H9 (cell line): ENCODE measurements around the gene LDB3. TPM values are rescaled to one million over a fixed set of nuclear protein-coding genes. Genes with fewer than 3 reads are reported as not detected.
A peak's percentile ranks its signal among the peaks of the same experiment; 100 is the strongest.

Experiments
- DNase-seq: peaks from one replicate; pipeline ENCODE4 v3.0.0-alpha.2; 2017
- H2AFZ ChIP-seq: one replicate; pipeline ENCODE4 v1.6.1; 2013; ENCODE audit warnings: mild to moderate bottlenecking, low read length, control low read depth, moderate library complexity
- H2AK5ac ChIP-seq: 2 replicates; pipeline ENCODE4 v1.6.1; 2013; ENCODE audit warnings: low read length, control low read depth, mixed read lengths; ENCODE audit not compliant: insufficient read length
- H2BK120ac ChIP-seq: one replicate; pipeline ENCODE4 v1.6.1; 2013; ENCODE audit warnings: low read depth, mild to moderate bottlenecking, low read length, control low read depth, inconsistent platforms; ENCODE audit not compliant: poor library complexity, severe bottlenecking
- H2BK12ac ChIP-seq: 2 replicates; pipeline ENCODE4 v1.6.1; 2013; ENCODE audit warnings: low read length, control low read depth, mixed read lengths, low read depth; ENCODE audit not compliant: insufficient read length
- H2BK15ac ChIP-seq: 2 replicates; pipeline ENCODE4 v1.6.1; 2013; ENCODE audit warnings: low read depth, low read length, control low read depth
- H2BK20ac ChIP-seq: one replicate; pipeline ENCODE4 v1.6.1; 2013; ENCODE audit warnings: low read depth, mild to moderate bottlenecking, low read length, control low read depth, inconsistent platforms; ENCODE audit not compliant: poor library complexity, severe bottlenecking
- H2BK5ac ChIP-seq: 2 replicates; pipeline ENCODE4 v1.6.1; 2013; ENCODE audit warnings: low read length, control low read depth, mixed read lengths; ENCODE audit not compliant: insufficient read length
- H3K14ac ChIP-seq: 2 replicates; pipeline ENCODE4 v1.6.1; 2013; ENCODE audit warnings: low read length, control low read depth; ENCODE audit not compliant: insufficient read depth
- H3K18ac ChIP-seq: 2 replicates; pipeline ENCODE4 v1.6.1; 2013; ENCODE audit warnings: low read depth, mild to moderate bottlenecking, mixed read lengths, low read length, control low read depth; ENCODE audit not compliant: insufficient read length
- H3K23ac ChIP-seq: 2 replicates; pipeline ENCODE4 v1.6.1; 2013; ENCODE audit warnings: low read length, control low read depth, mixed read lengths, low read depth; ENCODE audit not compliant: insufficient read length
- H3K23me2 ChIP-seq: 2 replicates; pipeline ENCODE4 v1.6.1; 2013; ENCODE audit warnings: low read depth, mild to moderate bottlenecking, mixed read lengths, low read length, control low read depth; ENCODE audit not compliant: insufficient read length, poor library complexity, severe bottlenecking
- H3K27ac ChIP-seq: 2 replicates; pipeline ENCODE4 v1.5.1; 2013; ENCODE audit warnings: low read length, control low read depth, mixed read lengths, low read depth; ENCODE audit not compliant: insufficient read length
- H3K27me3 ChIP-seq: 2 replicates; pipeline ENCODE4 v1.6.1; 2013; ENCODE audit warnings: low read length, control low read depth, inconsistent platforms; ENCODE audit not compliant: insufficient read depth
- H3K4ac ChIP-seq: 2 replicates; pipeline ENCODE4 v1.6.1; 2013; ENCODE audit warnings: low read depth, mild to moderate bottlenecking, control low read depth, inconsistent platforms, low read length, moderate library complexity
- H3K4me1 ChIP-seq: 2 replicates; pipeline ENCODE4 v1.6.1; 2013; ENCODE audit warnings: low read length, control low read depth, inconsistent platforms; ENCODE audit not compliant: insufficient read depth
- H3K4me2 ChIP-seq: 2 replicates; pipeline ENCODE4 v1.6.1; 2013; ENCODE audit warnings: low read length, control low read depth, mixed read lengths; ENCODE audit not compliant: insufficient read length, insufficient read depth
- H3K56ac ChIP-seq: 2 replicates; pipeline ENCODE4 v1.6.1; 2013; ENCODE audit warnings: low read depth, mild to moderate bottlenecking, mixed read lengths, low read length, control low read depth; ENCODE audit not compliant: insufficient read length
- H3K79me1 ChIP-seq: 2 replicates; pipeline ENCODE4 v1.6.1; 2013; ENCODE audit warnings: low read depth, mild to moderate bottlenecking, moderate library complexity, low read length, control low read depth, inconsistent platforms; ENCODE audit not compliant: insufficient read depth, poor library complexity, severe bottlenecking
- H3K79me2 ChIP-seq: 2 replicates; pipeline ENCODE4 v1.6.1; 2013; ENCODE audit warnings: low read length, control low read depth, inconsistent platforms; ENCODE audit not compliant: insufficient read depth
- H3K9ac ChIP-seq: 2 replicates; pipeline ENCODE4 v1.6.1; 2013; ENCODE audit warnings: low read length, control low read depth, mixed read lengths; ENCODE audit not compliant: insufficient read length; ENCODE audit errors: extremely low read depth
- H3K9me3 ChIP-seq: one replicate; pipeline ENCODE4 v1.6.1; 2013; ENCODE audit warnings: low read depth, low read length, inconsistent platforms; ENCODE audit not compliant: control insufficient read depth
- H3T11ph ChIP-seq: one replicate; pipeline ENCODE4 v1.6.1; 2013; ENCODE audit warnings: mild to moderate bottlenecking, low read length, control low read depth, inconsistent platforms
- H4K20me1 ChIP-seq: one replicate; pipeline ENCODE4 v1.6.1; 2013; ENCODE audit not compliant: control insufficient read depth, insufficient read length, insufficient read depth
- H4K5ac ChIP-seq: 2 replicates; pipeline ENCODE4 v1.6.1; 2013; ENCODE audit warnings: low read depth, mild to moderate bottlenecking, mixed read lengths, low read length, control low read depth; ENCODE audit not compliant: insufficient read length
- H4K8ac ChIP-seq: replicated peaks from 2 replicates; pipeline ENCODE4 v1.6.1; 2013; ENCODE audit warnings: low read length, control low read depth, mixed read lengths, low read depth; ENCODE audit not compliant: insufficient read length
- H4K91ac ChIP-seq: 2 replicates; pipeline ENCODE4 v1.6.1; 2013; ENCODE audit warnings: low read depth, mild to moderate bottlenecking, moderate library complexity, mixed read lengths, low read length, control low read depth; ENCODE audit not compliant: insufficient read length
- H3K27ac Mint-ChIP-seq, 3 experiments: 2 replicates in 2 of 3; 3 replicates in 1 of 3; pipeline ENCODE4 v1.8.0; 2020 to 2021; ENCODE audit warnings: mixed read lengths in 3 of 3, mild to moderate bottlenecking in 1 of 3, moderate library complexity in 1 of 3
- H3K27me3 Mint-ChIP-seq: 2 replicates; pipeline ENCODE4 v1.8.0; 2021; ENCODE audit warnings: low read depth, mild to moderate bottlenecking, moderate library complexity, mixed read lengths
- H3K36me3 Mint-ChIP-seq, 3 experiments: 2 replicates in 2 of 3; 3 replicates in 1 of 3; pipeline ENCODE4 v1.8.0; 2020 to 2021; ENCODE audit warnings: low read depth in 3 of 3, mixed read lengths in 3 of 3; ENCODE audit not compliant: insufficient read depth in 1 of 3
- H3K4me1 Mint-ChIP-seq, 2 experiments: 2 replicates each; pipeline ENCODE4 v1.8.0; 2020; ENCODE audit warnings: mixed read lengths in 2 of 2
- H3K4me3 Mint-ChIP-seq, 2 experiments: 2 replicates in 1 of 2; 3 replicates in 1 of 2; pipeline ENCODE4 v1.8.0; 2020 to 2021; ENCODE audit warnings: mild to moderate bottlenecking in 2 of 2, mixed read lengths in 2 of 2, moderate library complexity in 1 of 2
- H3K9me3 Mint-ChIP-seq, 2 experiments: 2 replicates in 1 of 2; 3 replicates in 1 of 2; pipeline ENCODE4 v1.8.0; 2020; ENCODE audit warnings: mild to moderate bottlenecking in 2 of 2, mixed read lengths in 2 of 2, moderate library complexity in 1 of 2
- WGBS: extraction: QIAGEN DNeasy Blood & Tissue Kit; methylation state at CpG from one replicate; pipeline ENCODE4 v1.1.7; 2013; ENCODE audit warnings: missing lambda C conversion rate, low lambda C conversion rate, mixed read lengths; ENCODE audit not compliant: insufficient read length; ENCODE audit errors: extremely low coverage; 5-methylcytosine and 5-hydroxymethylcytosine counted together
- total RNA-seq: library from RNA; stranded (reverse); gene quantifications from 2 replicates; pipeline ENCODE4 v1.2.1, GENCODE V29; 2021
- TF ChIP-seq, protein P1 (sequence below): fragments of 200-600 bp; sonication (generic); conservative IDR thresholded peaks from 3 replicates; pipeline ENCODE4 v1.8.0; 2021; ENCODE audit warnings: antibody characterized with exemption, mild to moderate bottlenecking

The LDB3 gene
- total RNA-seq, 1 experiment from 2014 or later, result 0.17 TPM

DNA sequence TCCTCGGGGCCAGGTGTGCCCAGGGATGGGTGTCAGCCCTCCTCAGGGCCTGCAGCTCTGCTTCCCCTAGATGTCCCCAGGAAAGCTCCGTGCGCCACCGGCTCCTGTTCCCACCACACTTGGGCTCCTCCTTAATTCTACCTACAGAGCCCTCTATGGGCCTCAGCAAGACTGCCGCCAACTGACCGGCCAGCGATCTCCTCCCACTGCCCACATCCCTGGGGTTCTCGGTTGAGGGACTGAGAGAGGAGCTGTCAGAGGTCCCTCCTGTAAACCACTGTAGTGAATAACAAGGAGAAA, 5.3 kb upstream of the LDB3 start:
- Histone ChIP-seq H4K91ac (no peak overlapping the region), H3K79me1 (no peaks in the 10 kb centered on the region), H4K20me1 (no peaks in the 10 kb centered on the region), H3K4me2 (no peak overlapping the region), H2AK5ac (no peak overlapping the region), H4K5ac (no peak overlapping the region), H3K18ac (no peak overlapping the region), H2BK5ac (no peak overlapping the region), H2BK12ac (no peak overlapping the region), H2BK120ac (no peak overlapping the region), H2BK20ac (no peak overlapping the region), H2BK15ac (no peak overlapping the region), H3K14ac (no peak overlapping the region), H3K4ac (no peak overlapping the region), H3K9ac (no peak overlapping the region), H3K79me2 (no peaks in the 10 kb centered on the region), H3T11ph (no peak overlapping the region), H3K23me2 (no peaks in the 10 kb centered on the region), H3K27me3 (no peaks in the 10 kb centered on the region), H3K9me3 (no peaks in the 10 kb centered on the region), H3K4me1 (no peaks in the 10 kb centered on the region; the same call in 1 of the 2 replicates), H3K23ac (no peak overlapping the region), H4K8ac (no peak overlapping the region), H3K27ac (no peak overlapping the region), H2AFZ (no peak overlapping the region), H3K56ac (no peak overlapping the region)
- Mint-ChIP-seq H3K27ac (no peak overlapping the region; a peak in 1 of 7 replicates), H3K27me3 (no peaks in the 10 kb centered on the region; the same call in 1 of the 2 replicates), H3K9me3 (no peaks in the 10 kb centered on the region), H3K4me3 (no peak overlapping the region), H3K4me1 (peaks cover 17 to 23% of the 10 kb centered on the region in 2 experiments), H3K36me3 (no peaks in the 10 kb centered on the region)
- TF ChIP-seq, protein P1, sequence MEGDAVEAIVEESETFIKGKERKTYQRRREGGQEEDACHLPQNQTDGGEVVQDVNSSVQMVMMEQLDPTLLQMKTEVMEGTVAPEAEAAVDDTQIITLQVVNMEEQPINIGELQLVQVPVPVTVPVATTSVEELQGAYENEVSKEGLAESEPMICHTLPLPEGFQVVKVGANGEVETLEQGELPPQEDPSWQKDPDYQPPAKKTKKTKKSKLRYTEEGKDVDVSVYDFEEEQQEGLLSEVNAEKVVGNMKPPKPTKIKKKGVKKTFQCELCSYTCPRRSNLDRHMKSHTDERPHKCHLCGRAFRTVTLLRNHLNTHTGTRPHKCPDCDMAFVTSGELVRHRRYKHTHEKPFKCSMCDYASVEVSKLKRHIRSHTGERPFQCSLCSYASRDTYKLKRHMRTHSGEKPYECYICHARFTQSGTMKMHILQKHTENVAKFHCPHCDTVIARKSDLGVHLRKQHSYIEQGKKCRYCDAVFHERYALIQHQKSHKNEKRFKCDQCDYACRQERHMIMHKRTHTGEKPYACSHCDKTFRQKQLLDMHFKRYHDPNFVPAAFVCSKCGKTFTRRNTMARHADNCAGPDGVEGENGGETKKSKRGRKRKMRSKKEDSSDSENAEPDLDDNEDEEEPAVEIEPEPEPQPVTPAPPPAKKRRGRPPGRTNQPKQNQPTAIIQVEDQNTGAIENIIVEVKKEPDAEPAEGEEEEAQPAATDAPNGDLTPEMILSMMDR, result peak; percentile 27; the same call in 1 of the 3 replicates
- no CpG with 5 or more reads among the region's 8 CpGs for WGBS
- DNase-seq, result peak; percentile 60
